ENCODE results near the gene RUNX1.
A peak's percentile ranks its signal among the peaks of the same experiment; 100 is the strongest.

RUNX1 gene

GRCh38 chr21:34858559-34858958, 190.5 kb downstream of the RUNX1 start:
- Mint-ChIP-seq H3K4me3 (no peak overlapping the region), H3K27ac (no peak overlapping the region), H3K27me3 (ENCODE audit: low read depth) (peaks cover 39% of the 10 kb centered on the region), H3K9me3 (no peaks in the 10 kb centered on the region), H3K4me1 (peaks cover 23% of the 10 kb centered on the region), H3K36me3 (ENCODE audit: low read depth) (no peaks in the 10 kb centered on the region)
- TF ChIP-seq CTCF (IDR thresholded peaks at IDR 0.05; ENCODE audit: unreplicated experiment in 3 of 3), result no peak

DNA sequence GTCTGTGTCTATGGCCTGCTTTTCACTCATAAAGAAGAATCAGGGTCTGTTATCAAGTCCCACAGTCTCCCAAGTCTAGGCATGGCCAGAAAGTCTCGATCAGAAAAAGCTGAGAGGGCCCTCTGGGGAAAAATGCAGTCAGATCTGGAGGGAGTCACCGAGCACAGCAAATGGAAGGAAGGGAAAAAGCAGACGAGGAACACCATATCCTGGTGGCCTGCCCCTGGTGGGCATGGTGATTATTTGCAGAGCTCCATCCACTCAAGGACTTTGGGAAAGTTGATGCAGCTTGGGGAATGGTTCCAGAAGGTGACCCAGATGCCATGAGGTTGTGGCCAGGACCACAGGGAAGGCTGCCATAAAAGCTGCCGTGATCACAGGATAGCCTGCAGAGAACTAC, 191.2 kb downstream of the RUNX1 start:
- Mint-ChIP-seq H3K27ac (peak overlapping the region in 1 of 3 experiments; percentile 39), H3K36me3 (ENCODE audit: low read depth) (no peaks in the 10 kb centered on the region), H3K27me3 (ENCODE audit: low read depth) (peaks cover 37% of the 10 kb centered on the region), H3K4me1 (peaks cover 23% of the 10 kb centered on the region), H3K9me3 (no peaks in the 10 kb centered on the region), H3K4me3 (no peak overlapping the region)
- TF ChIP-seq CTCF (IDR thresholded peaks at IDR 0.05; ENCODE audit: unreplicated experiment in 3 of 3), result peak in 1 of 3 experiments; percentile 20

GRCh38 chr21:34857122-34857713, 191.9 kb downstream of the RUNX1 start:
- TF ChIP-seq CTCF (IDR thresholded peaks at IDR 0.05; ENCODE audit: unreplicated experiment in 3 of 3), result no peak
- Mint-ChIP-seq H3K4me3 (no peak overlapping the region), H3K36me3 (ENCODE audit: low read depth) (no peaks in the 10 kb centered on the region), H3K9me3 (no peaks in the 10 kb centered on the region), H3K27me3 (ENCODE audit: low read depth) (peaks cover 30% of the 10 kb centered on the region), H3K27ac (peak overlapping the region in 1 of 3 experiments; percentile 39), H3K4me1 (peaks cover 23% of the 10 kb centered on the region)

- Mint-ChIP-seq H3K4me1 (peaks cover 33% of the 10 kb centered on the region), H3K9me3 (no peaks in the 10 kb centered on the region), H3K4me3 (no peak overlapping the region), H3K27ac (no peak overlapping the region), H3K36me3 (ENCODE audit: low read depth) (no peaks in the 10 kb centered on the region), H3K27me3 (ENCODE audit: low read depth) (peaks cover 17% of the 10 kb centered on the region)
- no peak for TF ChIP-seq CTCF (IDR thresholded peaks at IDR 0.05; ENCODE audit: unreplicated experiment in 3 of 3)
Measured at GRCh38 chr21:34852448-34852847, 196.7 kb downstream of the RUNX1 start.

DNA sequence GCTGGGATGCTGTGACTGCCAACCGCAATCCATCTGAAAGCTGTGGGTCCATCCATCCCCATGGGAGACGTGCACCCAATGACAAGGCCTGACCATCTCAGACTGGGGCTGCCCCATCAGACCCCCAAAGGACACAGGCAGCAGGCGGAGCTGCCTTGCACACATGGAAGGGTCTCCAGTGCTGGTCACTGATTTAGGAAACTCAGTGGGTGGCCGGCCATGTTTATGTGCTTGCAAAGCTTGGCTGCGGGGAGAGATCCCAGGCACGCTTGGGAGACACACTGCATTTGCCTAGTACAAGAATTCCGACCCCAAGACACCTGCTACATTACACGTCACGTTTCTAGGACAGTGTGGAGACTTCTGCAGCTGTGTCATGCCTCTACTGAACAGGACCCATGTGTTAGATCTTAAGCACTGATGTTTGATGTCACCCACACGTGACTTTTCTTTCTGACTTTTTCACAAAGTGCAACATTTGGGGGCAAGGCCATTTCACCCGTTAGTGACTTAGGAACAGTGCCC, 198.9 kb downstream of the RUNX1 start:
- Mint-ChIP-seq H3K27me3 (ENCODE audit: low read depth) (no peaks in the 10 kb centered on the region), H3K9me3 (no peaks in the 10 kb centered on the region), H3K4me3 (no peak overlapping the region), H3K27ac (peak overlapping the region in 1 of 3 experiments; percentile 44), H3K4me1 (peaks cover 38% of the 10 kb centered on the region), H3K36me3 (ENCODE audit: low read depth) (no peaks in the 10 kb centered on the region)
- TF ChIP-seq CTCF (IDR thresholded peaks at IDR 0.05; ENCODE audit: unreplicated experiment in 3 of 3), result no peak

- Mint-ChIP-seq H3K36me3 (ENCODE audit: low read depth) (no peaks in the 10 kb centered on the region), H3K4me1 (peaks cover 61% of the 10 kb centered on the region), H3K27me3 (ENCODE audit: low read depth) (no peaks in the 10 kb centered on the region), H3K4me3 (peak overlapping the region; percentile 18 to 57 (median 27)), H3K9me3 (no peaks in the 10 kb centered on the region), H3K27ac (peak overlapping the region; percentile 82 to 92 (median 88))
- TF ChIP-seq CTCF (IDR thresholded peaks at IDR 0.05; ENCODE audit: unreplicated experiment in 3 of 3), result no peak
Measured at GRCh38 chr21:34846601-34847112, 202.4 kb downstream of the RUNX1 start.
